Measurements from ENCODE around the gene DNAH2. TPM values are rescaled to one million over a fixed set of nuclear protein-coding genes. Genes with fewer than 3 reads are reported as not detected.

Gene DNAH2
- total and polyA plus RNA-seq, 2 of the 8 experiments (the other 6 are each of a cell fraction or from before 2014, with no cell fraction given), result 0.13 to 0.18 TPM

GRCh38 chr17:7840875-7841274, 123.3 kb downstream of the DNAH2 start:
- H2BK20ac ChIP-seq (ENCODE audit: low read length), result no peak overlapping the region
- no peak overlapping the region for H3K23ac ChIP-seq (ENCODE audit: insufficient read length)
- H3K23me2 ChIP-seq (ENCODE audit: low read depth, low read length), result peaks cover 45% of the 10 kb centered on the region
- no peaks in the 10 kb centered on the region for H3K79me2 ChIP-seq (ENCODE audit: control insufficient read depth in 1 of 2, insufficient read depth in 2 of 2, low read length in 2 of 2)
- no peak overlapping the region for H4K8ac ChIP-seq (ENCODE audit: extremely low read depth, insufficient read depth, low read length)
- no peak overlapping the region for H3K27ac ChIP-seq (ENCODE audit: low read depth, low read length)
- no peak overlapping the region for H3K18ac ChIP-seq (ENCODE audit: extremely low read depth, low read length)
- H3K56ac ChIP-seq (replicated peaks; ENCODE audit: insufficient read length, low read depth, low read length), result no peak overlapping the region
- TF ChIP-seq GABPA (IDR thresholded peaks at IDR 0.05; ENCODE audit: borderline replicate concordance, insufficient read depth, low read length), result no peak
- no peak overlapping the region for H2BK5ac ChIP-seq (ENCODE audit: low read depth, low read length)
- H3K27me3 ChIP-seq (replicated peaks in 1 of 4; ENCODE audit: control insufficient read depth in 3 of 4, extremely low read depth in 1 of 4, insufficient read depth in 3 of 4, low read length in 3 of 4), result peaks cover 18 to 53% (median 47%) of the 10 kb centered on the region in 4 experiments
- H3K4ac ChIP-seq (replicated peaks; ENCODE audit: insufficient read length, low read depth, low read length), result no peak overlapping the region
- FAIRE-seq (no peak), DNase-seq (ENCODE audit: low read depth in 1 of 2, low spot score in 2 of 2) (no peak)
- no peak overlapping the region for H3K14ac ChIP-seq (ENCODE audit: insufficient read length)
- H3K4me1 ChIP-seq (replicated peaks in 1 of 4; ENCODE audit: control insufficient read depth in 3 of 4, insufficient read depth in 4 of 4, low read length in 3 of 4), result peaks cover 10 to 37% (median 21%) of the 10 kb centered on the region in 4 experiments
- 0 out of 2 replicates have a peak overlapping the region, but pooled peaks have one; percentile 77 for H2BK12ac ChIP-seq (ENCODE audit: low read depth, low read length)
- no peak overlapping the region for H2BK15ac ChIP-seq (ENCODE audit: low read length)
- peaks cover 12 to 40% of the 10 kb centered on the region in 2 experiments for H4K20me1 ChIP-seq (replicated peaks in 1 of 2; ENCODE audit: control insufficient read depth in 1 of 2, insufficient read depth in 2 of 2, low read length in 2 of 2)
- H3K9me3 ChIP-seq (ENCODE audit: insufficient read depth in 2 of 2, low read depth in 1 of 2, low read length in 1 of 2), result no peaks in the 10 kb centered on the region
- H3K4me3 ChIP-seq (ENCODE audit: extremely low read depth in 1 of 4, insufficient read depth in 2 of 4, low read depth in 3 of 4, low read length in 4 of 4), result peak overlapping the region in 2 of 4 experiments; percentile 90 to 98; a peak in 4 of 8 replicates
- 64% methylated on average over 1 of the region's 1 CpG; no CpG with 5 or more reads in 1 of the 2 experiments for WGBS, 2 experiments (ENCODE audit: extremely low coverage in 1 of 2, insufficient coverage in 1 of 2, insufficient read length in 1 of 2, insufficient replicate concordance in 2 of 2, low coverage in 1 of 2, low lambda C conversion rate in 2 of 2, missing lambda C conversion rate in 1 of 2)
- ChIA-PET CTCF (ENCODE audit: partially characterized antibody) (interaction anchor here (0.6 to 5.0 kb wide), 6 partner anchors 10 to 741 kb away, joined by 3 to 25 read pairs (median 6); no protein-coding TSS in a partner anchor), POLR2A (ENCODE audit: partially characterized antibody) (interaction anchor here (0.6 to 5.2 kb wide), 3 partner anchors 11 to 155 kb away, joined by 3 to 34 read pairs (median 5); partner anchors contain the start of genes NAA38 and TMEM88)
- no peak overlapping the region for H2AFZ ChIP-seq (ENCODE audit: low read length)
- no peaks in the 10 kb centered on the region for H3K79me1 ChIP-seq (ENCODE audit: low read depth, low read length)
- no peak overlapping the region for H4K91ac ChIP-seq (replicated peaks; ENCODE audit: insufficient read length, low read length)
- peak overlapping the region; percentile 96 to 100; a peak in 3 of 4 replicates for H3K4me2 ChIP-seq (ENCODE audit: insufficient read depth in 1 of 2, low read depth in 2 of 2, low read length in 2 of 2)
- H3K36me3 ChIP-seq (ENCODE audit: control insufficient read depth in 2 of 4, insufficient read depth in 4 of 4, low read length in 3 of 4), result no peaks in the 10 kb centered on the region
- no peak overlapping the region for H2BK120ac ChIP-seq (replicated peaks; ENCODE audit: low read depth, low read length)
- no peak overlapping the region for H3K9ac ChIP-seq (replicated peaks in 1 of 4; ENCODE audit: extremely low read depth in 1 of 4, low read depth in 3 of 4, low read length in 3 of 4)
- no peak overlapping the region for H4K5ac ChIP-seq (ENCODE audit: insufficient read length, low read depth, low read length)
- peak overlapping the region; percentile 33; the same call in 1 of the 2 replicates for H2AK5ac ChIP-seq (ENCODE audit: low read depth, low read length)
